ENCODE data around the gene ASIC4. TPM values are rescaled to one million over a fixed set of nuclear protein-coding genes. Genes with fewer than 3 reads are reported as not detected.

The ASIC4 gene
- total and polyA plus RNA-seq, 2 experiments from 2014 or later: 0.13 to 3.6 TPM

DNA sequence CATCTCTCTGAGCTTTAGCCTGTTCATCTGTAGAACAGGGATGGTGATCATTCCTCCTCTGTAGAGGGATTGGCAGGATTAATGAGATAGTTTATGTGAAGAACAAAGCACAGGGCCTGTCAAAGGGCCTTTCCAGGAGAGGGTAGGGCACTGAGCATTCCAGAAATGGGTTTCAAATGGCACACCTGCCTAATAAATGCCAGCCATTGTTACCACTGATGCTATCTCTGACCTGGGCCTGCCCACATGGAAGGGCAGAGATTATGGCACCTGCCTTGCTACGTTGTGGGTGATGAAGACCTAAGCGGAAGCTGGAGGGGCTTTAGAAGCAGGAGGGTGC, 46.6 kb upstream of the ASIC4 start:
- H3K27ac Mint-ChIP-seq: no peak overlapping the region

More for the DNA sequence above, 46.6 kb upstream of the ASIC4 start:
- no peaks in the 10 kb centered on the region; the same call in 2 of the 3 replicates for H3K4me1 Mint-ChIP-seq
- H3K27ac ChIP-seq (ENCODE audit: low read depth): no peak overlapping the region
- no peaks in the 10 kb centered on the region for H3K79me2 ChIP-seq (replicated peaks; ENCODE audit: insufficient read depth)
- H3K9me3 Mint-ChIP-seq: no peaks in the 10 kb centered on the region
- H3K36me3 Mint-ChIP-seq (ENCODE audit: low read depth): peaks cover 6% of the 10 kb centered on the region
- no peaks in the 10 kb centered on the region for H3F3A ChIP-seq (replicated peaks; ENCODE audit: low read depth)
- H3K27me3 Mint-ChIP-seq (ENCODE audit: insufficient read depth, low read depth, poor library complexity): peaks cover 23% of the 10 kb centered on the region
- DNase-seq (ENCODE audit: low spot score) (no peak), ATAC-seq (no peak)
- H3K4me2 ChIP-seq: no peak overlapping the region
- H2AFZ ChIP-seq: no peak overlapping the region
- no peak overlapping the region for H3K4me3 ChIP-seq
- TF ChIP-seq ZNF114 (CRISPR knock-in tag; IDR thresholded peaks at IDR 0.05) (no peak), ZNF331 (CRISPR knock-in tag; IDR thresholded peaks at IDR 0.05; ENCODE audit: low read depth) (no peak), STAT1 (IDR thresholded peaks at IDR 0.05; ENCODE audit: unreplicated experiment) (no peak), EZH2 (IDR thresholded peaks at IDR 0.05; ENCODE audit: low read depth, unreplicated experiment) (no peak), POLR2AphosphoS5 (IDR thresholded peaks at IDR 0.05; ENCODE audit: low read depth) (no peak), JUNB (IDR thresholded peaks at IDR 0.05; ENCODE audit: unreplicated experiment) (no peak), EZH2phosphoT487 (IDR thresholded peaks at IDR 0.05; ENCODE audit: unreplicated experiment) (no peak), CTCF (conservative IDR thresholded peaks at IDR 0.05; ENCODE audit: low read depth in 2 of 2) (no peak), NANOG (IDR thresholded peaks at IDR 0.05; ENCODE audit: borderline replicate concordance) (no peak), CREB1 (CRISPR knock-in tag; IDR thresholded peaks at IDR 0.05; ENCODE audit: low read depth) (no peak)
- TF ChIP-seq, protein P1, sequence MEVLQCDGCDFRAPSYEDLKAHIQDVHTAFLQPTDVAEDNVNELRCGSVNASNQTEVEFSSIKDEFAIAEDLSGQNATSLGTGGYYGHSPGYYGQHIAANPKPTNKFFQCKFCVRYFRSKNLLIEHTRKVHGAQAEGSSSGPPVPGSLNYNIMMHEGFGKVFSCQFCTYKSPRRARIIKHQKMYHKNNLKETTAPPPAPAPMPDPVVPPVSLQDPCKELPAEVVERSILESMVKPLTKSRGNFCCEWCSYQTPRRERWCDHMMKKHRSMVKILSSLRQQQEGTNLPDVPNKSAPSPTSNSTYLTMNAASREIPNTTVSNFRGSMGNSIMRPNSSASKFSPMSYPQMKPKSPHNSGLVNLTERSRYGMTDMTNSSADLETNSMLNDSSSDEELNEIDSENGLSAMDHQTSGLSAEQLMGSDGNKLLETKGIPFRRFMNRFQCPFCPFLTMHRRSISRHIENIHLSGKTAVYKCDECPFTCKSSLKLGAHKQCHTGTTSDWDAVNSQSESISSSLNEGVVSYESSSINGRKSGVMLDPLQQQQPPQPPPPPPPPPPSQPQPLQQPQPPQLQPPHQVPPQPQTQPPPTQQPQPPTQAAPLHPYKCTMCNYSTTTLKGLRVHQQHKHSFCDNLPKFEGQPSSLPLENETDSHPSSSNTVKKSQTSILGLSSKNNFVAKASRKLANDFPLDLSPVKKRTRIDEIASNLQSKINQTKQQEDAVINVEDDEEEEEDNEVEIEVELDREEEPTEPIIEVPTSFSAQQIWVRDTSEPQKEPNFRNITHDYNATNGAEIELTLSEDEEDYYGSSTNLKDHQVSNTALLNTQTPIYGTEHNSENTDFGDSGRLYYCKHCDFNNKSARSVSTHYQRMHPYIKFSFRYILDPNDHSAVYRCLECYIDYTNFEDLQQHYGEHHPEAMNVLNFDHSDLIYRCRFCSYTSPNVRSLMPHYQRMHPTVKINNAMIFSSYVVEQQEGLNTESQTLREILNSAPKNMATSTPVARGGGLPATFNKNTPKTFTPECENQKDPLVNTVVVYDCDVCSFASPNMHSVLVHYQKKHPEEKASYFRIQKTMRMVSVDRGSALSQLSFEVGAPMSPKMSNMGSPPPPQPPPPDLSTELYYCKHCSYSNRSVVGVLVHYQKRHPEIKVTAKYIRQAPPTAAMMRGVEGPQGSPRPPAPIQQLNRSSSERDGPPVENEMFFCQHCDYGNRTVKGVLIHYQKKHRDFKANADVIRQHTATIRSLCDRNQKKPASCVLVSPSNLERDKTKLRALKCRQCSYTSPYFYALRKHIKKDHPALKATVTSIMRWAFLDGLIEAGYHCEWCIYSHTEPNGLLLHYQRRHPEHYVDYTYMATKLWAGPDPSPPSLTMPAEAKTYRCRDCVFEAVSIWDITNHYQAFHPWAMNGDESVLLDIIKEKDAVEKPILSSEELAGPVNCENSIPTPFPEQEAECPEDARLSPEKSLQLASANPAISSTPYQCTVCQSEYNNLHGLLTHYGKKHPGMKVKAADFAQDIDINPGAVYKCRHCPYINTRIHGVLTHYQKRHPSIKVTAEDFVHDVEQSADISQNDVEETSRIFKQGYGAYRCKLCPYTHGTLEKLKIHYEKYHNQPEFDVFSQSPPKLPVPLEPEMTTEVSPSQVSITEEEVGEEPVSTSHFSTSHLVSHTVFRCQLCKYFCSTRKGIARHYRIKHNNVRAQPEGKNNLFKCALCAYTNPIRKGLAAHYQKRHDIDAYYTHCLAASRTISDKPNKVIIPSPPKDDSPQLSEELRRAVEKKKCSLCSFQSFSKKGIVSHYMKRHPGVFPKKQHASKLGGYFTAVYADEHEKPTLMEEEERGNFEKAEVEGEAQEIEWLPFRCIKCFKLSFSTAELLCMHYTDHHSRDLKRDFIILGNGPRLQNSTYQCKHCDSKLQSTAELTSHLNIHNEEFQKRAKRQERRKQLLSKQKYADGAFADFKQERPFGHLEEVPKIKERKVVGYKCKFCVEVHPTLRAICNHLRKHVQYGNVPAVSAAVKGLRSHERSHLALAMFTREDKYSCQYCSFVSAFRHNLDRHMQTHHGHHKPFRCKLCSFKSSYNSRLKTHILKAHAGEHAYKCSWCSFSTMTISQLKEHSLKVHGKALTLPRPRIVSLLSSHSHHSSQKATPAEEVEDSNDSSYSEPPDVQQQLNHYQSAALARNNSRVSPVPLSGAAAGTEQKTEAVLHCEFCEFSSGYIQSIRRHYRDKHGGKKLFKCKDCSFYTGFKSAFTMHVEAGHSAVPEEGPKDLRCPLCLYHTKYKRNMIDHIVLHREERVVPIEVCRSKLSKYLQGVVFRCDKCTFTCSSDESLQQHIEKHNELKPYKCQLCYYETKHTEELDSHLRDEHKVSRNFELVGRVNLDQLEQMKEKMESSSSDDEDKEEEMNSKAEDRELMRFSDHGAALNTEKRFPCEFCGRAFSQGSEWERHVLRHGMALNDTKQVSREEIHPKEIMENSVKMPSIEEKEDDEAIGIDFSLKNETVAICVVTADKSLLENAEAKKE (CRISPR knock-in tag; IDR thresholded peaks at IDR 0.05): no peak
- TF ChIP-seq, protein P2, sequence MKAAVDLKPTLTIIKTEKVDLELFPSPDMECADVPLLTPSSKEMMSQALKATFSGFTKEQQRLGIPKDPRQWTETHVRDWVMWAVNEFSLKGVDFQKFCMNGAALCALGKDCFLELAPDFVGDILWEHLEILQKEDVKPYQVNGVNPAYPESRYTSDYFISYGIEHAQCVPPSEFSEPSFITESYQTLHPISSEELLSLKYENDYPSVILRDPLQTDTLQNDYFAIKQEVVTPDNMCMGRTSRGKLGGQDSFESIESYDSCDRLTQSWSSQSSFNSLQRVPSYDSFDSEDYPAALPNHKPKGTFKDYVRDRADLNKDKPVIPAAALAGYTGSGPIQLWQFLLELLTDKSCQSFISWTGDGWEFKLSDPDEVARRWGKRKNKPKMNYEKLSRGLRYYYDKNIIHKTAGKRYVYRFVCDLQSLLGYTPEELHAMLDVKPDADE (IDR thresholded peaks at IDR 0.05): no peak
- TF ChIP-seq, protein P3, sequence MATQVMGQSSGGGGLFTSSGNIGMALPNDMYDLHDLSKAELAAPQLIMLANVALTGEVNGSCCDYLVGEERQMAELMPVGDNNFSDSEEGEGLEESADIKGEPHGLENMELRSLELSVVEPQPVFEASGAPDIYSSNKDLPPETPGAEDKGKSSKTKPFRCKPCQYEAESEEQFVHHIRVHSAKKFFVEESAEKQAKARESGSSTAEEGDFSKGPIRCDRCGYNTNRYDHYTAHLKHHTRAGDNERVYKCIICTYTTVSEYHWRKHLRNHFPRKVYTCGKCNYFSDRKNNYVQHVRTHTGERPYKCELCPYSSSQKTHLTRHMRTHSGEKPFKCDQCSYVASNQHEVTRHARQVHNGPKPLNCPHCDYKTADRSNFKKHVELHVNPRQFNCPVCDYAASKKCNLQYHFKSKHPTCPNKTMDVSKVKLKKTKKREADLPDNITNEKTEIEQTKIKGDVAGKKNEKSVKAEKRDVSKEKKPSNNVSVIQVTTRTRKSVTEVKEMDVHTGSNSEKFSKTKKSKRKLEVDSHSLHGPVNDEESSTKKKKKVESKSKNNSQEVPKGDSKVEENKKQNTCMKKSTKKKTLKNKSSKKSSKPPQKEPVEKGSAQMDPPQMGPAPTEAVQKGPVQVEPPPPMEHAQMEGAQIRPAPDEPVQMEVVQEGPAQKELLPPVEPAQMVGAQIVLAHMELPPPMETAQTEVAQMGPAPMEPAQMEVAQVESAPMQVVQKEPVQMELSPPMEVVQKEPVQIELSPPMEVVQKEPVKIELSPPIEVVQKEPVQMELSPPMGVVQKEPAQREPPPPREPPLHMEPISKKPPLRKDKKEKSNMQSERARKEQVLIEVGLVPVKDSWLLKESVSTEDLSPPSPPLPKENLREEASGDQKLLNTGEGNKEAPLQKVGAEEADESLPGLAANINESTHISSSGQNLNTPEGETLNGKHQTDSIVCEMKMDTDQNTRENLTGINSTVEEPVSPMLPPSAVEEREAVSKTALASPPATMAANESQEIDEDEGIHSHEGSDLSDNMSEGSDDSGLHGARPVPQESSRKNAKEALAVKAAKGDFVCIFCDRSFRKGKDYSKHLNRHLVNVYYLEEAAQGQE (IDR thresholded peaks at IDR 0.05; ENCODE audit: unreplicated experiment): no peak
- H3K4me3 Mint-ChIP-seq: no peak overlapping the region
- no peaks in the 10 kb centered on the region for H3K4me1 ChIP-seq (ENCODE audit: insufficient read depth)
- H4K20me1 ChIP-seq (replicated peaks; ENCODE audit: insufficient read depth): no peaks in the 10 kb centered on the region
- no peaks in the 10 kb centered on the region for H3K27me3 ChIP-seq (ENCODE audit: insufficient read depth)
- H3K36me3 ChIP-seq (ENCODE audit: insufficient read depth): no peaks in the 10 kb centered on the region
- H3K9me2 ChIP-seq (ENCODE audit: insufficient read depth): no peaks in the 10 kb centered on the region
